PC-3 (cell line): ENCODE results near the gene PLEKHH2. TPM values are rescaled to one million over a fixed set of nuclear protein-coding genes. Genes with fewer than 3 reads are reported as not detected.

ENCODE experiments used
- ATAC-seq: fragments of 200-7000 bp; cut with Tn5 transposase; 2 replicates; pipeline ENCODE4 v1.9.1; 2020; ENCODE audit warnings: mild to moderate bottlenecking, moderate library complexity
- BruUV-seq: library from RNA; stranded (reverse); fragments of 400-500 nt; replicated peaks from 2 replicates; lab custom pipeline; 2021; lab: Mats Ljungman, UMichigan
- CTCF ChIA-PET: fragments of 300-600 bp; sonication (Branson Sonifier 250); formaldehyde crosslinking; loops from one replicate; lab custom pipeline; 2022; ENCODE audit warnings: antibody characterized with exemption; lab: Charles Lee
- POLR2A ChIA-PET: fragments of 300-600 bp; sonication (Branson Sonifier 250); formaldehyde crosslinking; loops from one replicate; lab custom pipeline; 2022; ENCODE audit warnings: antibody characterized with exemption; ENCODE audit not compliant: unreplicated experiment; lab: Charles Lee
- DNase-seq: peaks from one replicate; pipeline ENCODE4 v3.0.0-alpha.2; 2015
- H2AFZ ChIP-seq: fragments of 300-600 bp; sonication (generic); 2 replicates; pipeline ENCODE4 v1.6.0; 2016; ENCODE audit warnings: antibody characterized with exemption, low read length
- H3F3A ChIP-seq: fragments of 300-600 bp; sonication (generic); one replicate; pipeline ENCODE4 v1.6.0; 2017; ENCODE audit warnings: antibody characterized with exemption, low read length, control low read depth, mild to moderate bottlenecking; ENCODE audit not compliant: unreplicated experiment
- H3K27ac ChIP-seq: fragments of 300-600 bp; sonication (generic); 2 replicates; pipeline ENCODE4 v1.5.1; 2016; ENCODE audit warnings: mild to moderate bottlenecking, low read length
- H3K27me3 ChIP-seq: fragments of 300-600 bp; sonication (generic); 2 replicates; pipeline ENCODE4 v1.6.1; 2016; ENCODE audit warnings: low read length, mixed read lengths
- H3K36me3 ChIP-seq: fragments of 300-600 bp; sonication (generic); 2 replicates; pipeline ENCODE4 v1.6.1; 2016; ENCODE audit warnings: low read depth, mixed run types, low read length, mixed read lengths
- H3K4me1 ChIP-seq: fragments of 300-600 bp; sonication (generic); 2 replicates; pipeline ENCODE4 v1.5.1; 2016; ENCODE audit warnings: low read length; ENCODE audit not compliant: insufficient read depth
- H3K4me2 ChIP-seq: fragments of 300-600 bp; sonication (generic); 2 replicates; pipeline ENCODE4 v1.6.0; 2016; ENCODE audit warnings: low read length
- H3K4me3 ChIP-seq: fragments of 300-600 bp; sonication (generic); 2 replicates; pipeline ENCODE4 v1.5.1; 2016; ENCODE audit warnings: mild to moderate bottlenecking, low read length, mixed read lengths
- H3K79me2 ChIP-seq: fragments of 300-600 bp; sonication (generic); 2 replicates; pipeline ENCODE4 v1.6.1; 2017; ENCODE audit warnings: low read length, mixed read lengths
- H3K9ac ChIP-seq: fragments of 300-600 bp; sonication (generic); 2 replicates; pipeline ENCODE4 v1.6.0; 2016; ENCODE audit warnings: mild to moderate bottlenecking, low read length
- H3K9me2 ChIP-seq: fragments of 300-600 bp; sonication (generic); replicated peaks from 2 replicates; pipeline ENCODE4 v1.6.1; 2016; ENCODE audit warnings: mixed run types, low read length, mixed read lengths
- H3K9me3 ChIP-seq: fragments of 300-600 bp; sonication (generic); 2 replicates; pipeline ENCODE4 v1.6.1; 2016; ENCODE audit warnings: low read length, mixed read lengths
- H4K20me1 ChIP-seq: fragments of 300-600 bp; sonication (generic); 2 replicates; pipeline ENCODE4 v1.6.1; 2016; ENCODE audit warnings: low read length, mixed read lengths
- CTCF ChIP-seq: fragments of 300-600 bp; sonication (generic); conservative IDR thresholded peaks from 2 replicates; pipeline ENCODE4 v1.5.1; 2017; ENCODE audit warnings: antibody characterized with exemption, low read depth, mild to moderate bottlenecking, low read length
- EZH2 ChIP-seq: fragments of 300-600 bp; sonication (generic); IDR thresholded peaks from one replicate; pipeline ENCODE4 v1.6.1; 2017; ENCODE audit warnings: antibody characterized with exemption, mild to moderate bottlenecking, low read length; ENCODE audit not compliant: unreplicated experiment
- EZH2phosphoT487 ChIP-seq: fragments of 300-600 bp; sonication (generic); IDR thresholded peaks from 2 replicates; pipeline ENCODE4 v1.6.1; 2018; ENCODE audit warnings: mild to moderate bottlenecking, antibody characterized with exemption, low read length, borderline replicate concordance
- intact Hi-C: fragments of 100-400 bp; cut with micrococcal nuclease; formaldehyde crosslinking; loops from 2 replicates; pipeline ENCODE4 v1.9.0; 2023
- total RNA-seq: library from RNA; depleted of rRNA; stranded (reverse); fragments of >200 nt; gene quantifications from 2 replicates; pipeline ENCODE4 v1.2.3, GENCODE V29; 2014

PLEKHH2 gene
- total RNA-seq, 1 experiment from 2014 or later = 1.9 TPM

DNA sequence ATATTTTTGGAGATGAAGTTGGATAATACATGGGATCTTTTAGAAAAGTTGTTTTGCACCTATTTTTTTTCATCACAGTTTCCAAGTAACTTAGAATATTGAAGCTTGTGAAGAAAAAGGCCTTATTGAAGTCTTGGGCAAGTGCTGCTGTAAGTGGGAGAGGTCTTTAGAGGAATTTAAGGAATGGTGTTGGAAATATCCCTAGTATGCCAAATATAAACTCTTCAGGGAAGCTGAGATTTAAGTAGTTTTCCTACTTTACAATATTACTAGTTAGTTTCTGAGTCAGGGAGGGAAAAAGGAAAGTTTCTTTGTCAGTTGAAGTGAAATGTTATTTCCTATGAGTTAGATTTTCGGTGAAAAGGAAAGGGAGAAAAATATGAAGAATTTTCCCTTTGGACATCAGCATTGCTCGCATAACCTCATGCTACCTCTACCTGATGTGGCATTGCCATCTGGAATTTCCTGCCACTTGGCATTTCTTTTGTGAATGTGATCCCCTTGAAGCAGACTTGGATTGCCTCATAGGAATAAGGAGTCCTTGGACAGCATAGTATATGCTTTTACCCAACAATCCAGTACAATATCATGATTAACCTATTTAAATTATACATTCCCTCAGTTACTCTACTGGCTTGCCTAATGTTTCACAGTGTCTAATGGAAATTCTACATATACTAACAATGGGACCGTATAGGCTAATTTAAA lies 12.1 kb downstream of the PLEKHH2 start:
- CTCF ChIA-PET = no interaction called here
- no peak overlapping the region for H3K9ac ChIP-seq
- no peak overlapping the region for H3K27ac ChIP-seq
- intact Hi-C loops = no loop called here
- no peaks in the 10 kb centered on the region for H3F3A ChIP-seq
- no peaks in the 10 kb centered on the region for H3K4me1 ChIP-seq
- no peak for ATAC-seq
- H3K4me3 ChIP-seq = no peak overlapping the region
- BruUV-seq = no TSS peak
- no peak overlapping the region for H2AFZ ChIP-seq
- H3K36me3 ChIP-seq = no peaks in the 10 kb centered on the region
- H4K20me1 ChIP-seq = no peaks in the 10 kb centered on the region
- H3K27me3 ChIP-seq = no peaks in the 10 kb centered on the region
- POLR2A ChIA-PET = no interaction called here
- H3K4me2 ChIP-seq = no peak overlapping the region
- no peak for DNase-seq
- no peak for TF ChIP-seq CTCF
- TF ChIP-seq EZH2 = no peak
- TF ChIP-seq EZH2phosphoT487 = no peak
- H3K9me2 ChIP-seq = no peaks in the 10 kb centered on the region
- no peaks in the 10 kb centered on the region for H3K9me3 ChIP-seq
- no peaks in the 10 kb centered on the region for H3K79me2 ChIP-seq

- ChIA-PET CTCF (no interaction called here), POLR2A (no interaction called here)
- no TSS peak for BruUV-seq
- Histone ChIP-seq H3F3A (no peaks in the 10 kb centered on the region), H3K9ac (no peak overlapping the region), H2AFZ (no peak overlapping the region), H3K27me3 (no peaks in the 10 kb centered on the region), H3K4me1 (no peaks in the 10 kb centered on the region), H3K9me2 (no peaks in the 10 kb centered on the region), H3K4me3 (no peak overlapping the region), H3K9me3 (no peaks in the 10 kb centered on the region), H3K36me3 (no peaks in the 10 kb centered on the region), H3K27ac (no peak overlapping the region), H4K20me1 (no peaks in the 10 kb centered on the region), H3K4me2 (no peak overlapping the region), H3K79me2 (no peaks in the 10 kb centered on the region)
- no peak for ATAC-seq
- no peak for DNase-seq
- intact Hi-C loops = no loop called here
- TF ChIP-seq CTCF (no peak), EZH2 (no peak), EZH2phosphoT487 (no peak)
Measured at GRCh38 chr2:43653506-43653905, 16.4 kb downstream of the PLEKHH2 start.

DNA sequence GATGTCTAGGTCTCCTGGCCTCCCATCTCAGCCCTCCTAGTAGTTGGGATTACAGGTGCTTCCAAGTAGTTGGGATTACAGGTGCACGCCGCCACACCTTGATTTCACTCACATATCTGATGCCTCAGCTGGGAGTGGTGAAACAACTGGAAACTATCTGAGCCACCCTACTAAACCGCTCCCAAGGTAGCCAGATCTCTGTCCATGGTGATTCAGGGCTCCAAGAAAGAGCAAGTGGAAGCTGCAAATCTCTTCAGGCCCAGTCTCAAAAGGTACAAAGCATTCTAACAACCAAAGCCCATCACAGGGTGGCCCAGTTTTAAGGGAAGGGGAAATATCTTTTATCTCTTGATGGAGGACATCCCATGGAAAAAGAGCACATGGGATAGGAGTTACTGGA lies 20.2 kb downstream of the PLEKHH2 start:
- CTCF ChIA-PET = no interaction called here
- no TSS peak for BruUV-seq

More for the DNA sequence above, 20.2 kb downstream of the PLEKHH2 start:
- intact Hi-C loops = no loop called here
- Histone ChIP-seq H3K9me3 (no peaks in the 10 kb centered on the region), H3K36me3 (no peaks in the 10 kb centered on the region), H3K27me3 (no peaks in the 10 kb centered on the region), H3K4me3 (no peak overlapping the region), H3K9ac (no peak overlapping the region), H3F3A (no peaks in the 10 kb centered on the region), H3K4me2 (no peak overlapping the region), H2AFZ (no peak overlapping the region), H3K79me2 (no peaks in the 10 kb centered on the region), H3K27ac (no peak overlapping the region), H3K4me1 (no peaks in the 10 kb centered on the region), H3K9me2 (no peaks in the 10 kb centered on the region), H4K20me1 (no peaks in the 10 kb centered on the region)
- POLR2A ChIA-PET = no interaction called here
- DNase-seq (no peak), ATAC-seq (no peak)
- TF ChIP-seq EZH2 (no peak), CTCF (no peak), EZH2phosphoT487 (no peak)
